ENCODE results near the gene MVD. TPM values are rescaled to one million over a fixed set of nuclear protein-coding genes. Genes with fewer than 3 reads are reported as not detected.

Gene MVD
- polyA plus RNA-seq, 4 donors = 28.4 to 115 (median 34.9) TPM

DNA sequence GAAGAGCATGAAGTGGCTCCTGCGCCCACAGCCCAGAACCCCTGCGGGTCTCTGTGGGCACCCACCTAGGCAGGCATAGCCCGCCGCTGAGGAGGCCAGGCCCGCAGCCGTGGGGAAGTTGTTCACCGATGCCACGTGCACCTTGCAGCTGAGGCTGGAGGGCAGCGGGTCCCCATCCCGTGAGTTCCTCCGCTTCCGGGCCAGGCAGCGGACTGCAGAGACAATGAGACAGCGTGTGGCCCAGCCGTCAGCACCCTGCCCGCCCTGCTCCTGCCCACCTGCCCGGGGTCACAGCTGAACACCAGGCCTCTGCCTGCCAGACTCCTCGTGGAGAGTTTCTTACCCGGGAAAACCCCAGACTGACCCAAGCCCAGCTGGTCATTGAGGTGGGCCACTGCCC is 5.5 kb downstream of the MVD start:
- no peak overlapping the region for H3K27ac ChIP-seq (ENCODE audit: low read depth in 1 of 3, low read length in 2 of 3)
- no peak overlapping the region for H3K4me3 ChIP-seq (ENCODE audit: low read depth in 1 of 3, low read length in 3 of 3)
- FAIRE-seq = no peak
- H3K36me3 ChIP-seq (ENCODE audit: control insufficient read depth in 3 of 3, insufficient read depth in 2 of 3, low read depth in 1 of 3, low read length in 3 of 3) = peaks cover 10 to 72% (median 11%) of the 10 kb centered on the region in 3 donors
- DNase-seq = no peak
- 94 to 96% (median 94%) methylated on average over 19 of the region's 19 CpGs for WGBS, 3 donors
- no peaks in the 10 kb centered on the region for H3K9me3 ChIP-seq (ENCODE audit: control insufficient read depth in 2 of 2, insufficient read depth in 1 of 2, low read depth in 1 of 2, low read length in 1 of 2)
- no peaks in the 10 kb centered on the region for H3K27me3 ChIP-seq (ENCODE audit: control insufficient read depth in 3 of 3, insufficient read depth in 3 of 3, low read length in 3 of 3)
- peaks cover 0 to 13% (median 3%) of the 10 kb centered on the region in 3 donors for H3K4me1 ChIP-seq (ENCODE audit: control insufficient read depth in 3 of 3, insufficient read depth in 2 of 3, low read depth in 1 of 3, low read length in 2 of 3)

DNA sequence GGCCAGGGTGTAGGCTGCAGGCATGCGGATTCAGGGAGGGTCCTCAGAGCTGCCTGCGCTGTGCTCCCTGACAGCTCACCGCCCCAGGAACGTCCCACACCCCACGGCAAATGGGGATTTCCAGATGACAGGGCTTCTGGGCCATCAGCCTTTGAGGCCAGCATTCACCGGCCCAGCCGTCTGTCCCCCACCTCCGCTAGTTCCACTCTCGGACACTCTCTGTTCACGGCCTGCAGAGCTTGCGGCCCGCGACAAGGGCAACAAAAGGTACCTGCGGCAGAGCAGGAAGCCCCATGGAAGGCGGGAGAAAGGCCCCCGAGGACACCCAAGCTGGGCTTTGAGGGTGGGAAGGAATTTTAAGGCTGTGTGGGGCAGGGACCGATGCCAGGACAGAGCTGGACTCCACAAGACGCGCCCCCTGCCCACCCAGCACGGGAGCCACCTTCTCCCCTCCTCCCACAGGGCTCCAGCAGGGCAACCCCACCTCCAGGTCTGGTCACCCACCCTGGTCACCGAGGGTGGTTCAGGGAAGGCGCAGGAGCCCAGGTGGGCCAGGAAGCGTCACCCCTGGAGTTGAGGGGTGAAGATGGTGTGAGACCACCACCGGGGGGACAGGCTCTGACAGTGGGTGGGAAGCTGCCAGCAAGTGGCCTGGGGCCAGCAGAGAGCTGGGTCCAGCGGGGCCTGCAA is 6.5 kb downstream of the MVD start:
- no peak overlapping the region for H3K27ac ChIP-seq (ENCODE audit: low read depth in 1 of 3, low read length in 2 of 3)

DNA sequence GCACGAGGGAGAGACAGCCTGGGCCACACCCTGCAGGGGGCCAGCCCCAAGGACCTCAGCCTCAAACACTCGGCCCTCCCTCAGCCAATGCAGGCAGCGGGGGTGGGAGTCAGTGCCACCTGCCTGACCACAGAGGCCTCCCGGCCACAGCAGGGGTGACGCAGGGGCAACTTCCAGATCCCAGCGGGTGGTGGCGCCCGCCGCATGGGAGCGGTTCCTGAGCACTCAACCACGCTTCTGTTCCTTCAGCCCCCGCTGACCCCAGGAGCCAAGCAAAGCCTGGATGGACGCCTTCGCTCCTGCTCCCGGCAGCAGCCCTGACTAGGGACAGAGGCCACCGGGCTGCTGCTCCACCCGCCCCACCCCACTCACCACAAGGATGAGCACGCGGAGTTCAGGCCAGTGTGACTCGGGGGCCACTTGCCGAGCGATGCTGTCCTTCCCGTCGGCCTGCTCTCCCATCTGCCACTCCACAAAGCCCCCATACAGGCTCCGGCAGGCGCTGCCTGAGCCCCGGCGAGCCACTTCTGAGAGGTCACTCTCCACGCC is 7.1 kb downstream of the MVD start:
- no peaks in the 10 kb centered on the region for H3K27me3 ChIP-seq (ENCODE audit: control insufficient read depth in 3 of 3, insufficient read depth in 3 of 3, low read length in 3 of 3)
- DNase-seq = no peak
- peaks cover 10 to 81% (median 11%) of the 10 kb centered on the region in 3 donors for H3K36me3 ChIP-seq (ENCODE audit: control insufficient read depth in 3 of 3, insufficient read depth in 2 of 3, low read depth in 1 of 3, low read length in 3 of 3)
- no peaks in the 10 kb centered on the region for H3K9me3 ChIP-seq (ENCODE audit: control insufficient read depth in 2 of 2, insufficient read depth in 1 of 2, low read depth in 1 of 2, low read length in 1 of 2)
- no peak overlapping the region for H3K4me3 ChIP-seq (ENCODE audit: low read depth in 1 of 3, low read length in 3 of 3)
- FAIRE-seq = no peak
- H3K4me1 ChIP-seq (ENCODE audit: control insufficient read depth in 3 of 3, insufficient read depth in 2 of 3, low read depth in 1 of 3, low read length in 2 of 3) = peaks cover 0 to 17% (median 0%) of the 10 kb centered on the region in 3 donors
- H3K27ac ChIP-seq (ENCODE audit: low read depth in 1 of 3, low read length in 2 of 3) = no peak overlapping the region
- 92 to 97% (median 94%) methylated on average over 29 of the region's 29 CpGs for WGBS, 3 donors

More for the DNA sequence above, 6.5 kb downstream of the MVD start:
- DNase-seq (no peak), FAIRE-seq (no peak)
- H3K9me3 ChIP-seq (ENCODE audit: control insufficient read depth in 2 of 2, insufficient read depth in 1 of 2, low read depth in 1 of 2, low read length in 1 of 2) = no peaks in the 10 kb centered on the region
- H3K27me3 ChIP-seq (ENCODE audit: control insufficient read depth in 3 of 3, insufficient read depth in 3 of 3, low read length in 3 of 3) = no peaks in the 10 kb centered on the region
- WGBS, 3 donors = 84 to 89% (median 89%) methylated on average over 23 to 25 of the region's 25 CpGs
- H3K4me1 ChIP-seq (ENCODE audit: control insufficient read depth in 3 of 3, insufficient read depth in 2 of 3, low read depth in 1 of 3, low read length in 2 of 3) = peaks cover 0 to 13% (median 0%) of the 10 kb centered on the region in 3 donors
- H3K36me3 ChIP-seq (ENCODE audit: control insufficient read depth in 3 of 3, insufficient read depth in 2 of 3, low read depth in 1 of 3, low read length in 3 of 3) = peaks cover 10 to 81% (median 11%) of the 10 kb centered on the region in 3 donors
- H3K4me3 ChIP-seq (ENCODE audit: low read depth in 1 of 3, low read length in 3 of 3) = no peak overlapping the region

- Histone ChIP-seq H3K4me1 (ENCODE audit: control insufficient read depth in 3 of 3, insufficient read depth in 2 of 3, low read depth in 1 of 3, low read length in 2 of 3) (peaks cover 0 to 17% (median 0%) of the 10 kb centered on the region in 3 donors), H3K9me3 (ENCODE audit: control insufficient read depth in 2 of 2, insufficient read depth in 1 of 2, low read depth in 1 of 2, low read length in 1 of 2) (no peaks in the 10 kb centered on the region), H3K27me3 (ENCODE audit: control insufficient read depth in 3 of 3, insufficient read depth in 3 of 3, low read length in 3 of 3) (no peaks in the 10 kb centered on the region), H3K4me3 (ENCODE audit: low read depth in 1 of 3, low read length in 3 of 3) (no peak overlapping the region), H3K27ac (ENCODE audit: low read depth in 1 of 3, low read length in 2 of 3) (no peak overlapping the region), H3K36me3 (ENCODE audit: control insufficient read depth in 3 of 3, insufficient read depth in 2 of 3, low read depth in 1 of 3, low read length in 3 of 3) (peaks cover 10 to 80% (median 11%) of the 10 kb centered on the region in 3 donors)
- FAIRE-seq (no peak), DNase-seq (no peak)
- WGBS, 3 donors = 95 to 97% (median 96%) methylated on average over 43 to 50 of the region's 50 CpGs
Measured at GRCh38 chr16:88655053-88655732, 7.7 kb downstream of the MVD start.

- no peak overlapping the region for H3K27ac ChIP-seq (ENCODE audit: low read depth in 1 of 3, low read length in 2 of 3)
- DNase-seq (no peak), FAIRE-seq (no peak)
- H3K27me3 ChIP-seq (ENCODE audit: control insufficient read depth in 3 of 3, insufficient read depth in 3 of 3, low read length in 3 of 3) = no peaks in the 10 kb centered on the region
- H3K4me3 ChIP-seq (ENCODE audit: low read depth in 1 of 3, low read length in 3 of 3) = no peak overlapping the region
- WGBS, 3 donors = 88 to 92% (median 89%) methylated on average over 28 of the region's 28 CpGs
- H3K9me3 ChIP-seq (ENCODE audit: control insufficient read depth in 2 of 2, insufficient read depth in 1 of 2, low read depth in 1 of 2, low read length in 1 of 2) = no peaks in the 10 kb centered on the region
- H3K4me1 ChIP-seq (ENCODE audit: control insufficient read depth in 3 of 3, insufficient read depth in 2 of 3, low read depth in 1 of 3, low read length in 2 of 3) = peaks cover 0 to 15% (median 4%) of the 10 kb centered on the region in 3 donors
- H3K36me3 ChIP-seq (ENCODE audit: control insufficient read depth in 3 of 3, insufficient read depth in 2 of 3, low read depth in 1 of 3, low read length in 3 of 3) = peaks cover 10 to 78% (median 11%) of the 10 kb centered on the region in 3 donors
Measured at GRCh38 chr16:88654363-88655052, 8.4 kb downstream of the MVD start.

DNA sequence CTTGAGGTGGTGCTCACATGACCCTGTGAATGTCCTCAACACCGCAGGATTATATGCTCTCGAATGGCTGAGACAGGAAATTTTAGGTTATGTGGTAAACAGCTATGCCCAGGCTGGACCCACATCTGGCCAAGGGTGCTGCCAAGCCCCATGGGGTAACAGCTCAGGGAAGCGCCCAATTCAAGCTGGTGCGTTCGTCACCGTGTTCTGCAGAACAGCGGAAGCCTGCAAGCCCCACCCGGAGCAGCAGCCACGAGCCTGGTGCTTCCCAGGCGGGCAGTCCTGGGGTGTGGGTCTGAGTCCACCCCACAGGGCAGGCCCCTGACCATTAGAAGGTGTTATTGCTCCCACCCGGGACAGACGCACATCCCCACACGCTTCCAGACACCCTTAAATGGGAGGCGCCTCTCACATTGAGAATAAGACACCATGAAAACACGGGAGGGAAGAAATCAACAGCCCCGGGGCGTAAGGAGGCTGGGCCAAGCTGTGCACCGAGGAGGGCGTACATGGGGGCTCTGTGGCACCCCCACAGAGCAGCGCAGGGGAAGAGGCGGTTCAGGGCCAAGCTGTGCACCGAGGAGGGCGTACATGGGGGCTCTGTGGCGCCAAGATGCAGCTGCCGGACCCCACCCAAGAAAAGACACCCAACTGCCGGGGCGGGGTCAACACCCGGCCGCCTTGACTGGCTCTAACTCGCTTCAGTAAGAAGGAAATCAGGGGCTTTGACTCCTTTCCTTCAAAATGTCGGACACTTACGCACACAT is 9.1 kb downstream of the MVD start:
- no peak for FAIRE-seq
- peaks cover 10 to 77% (median 11%) of the 10 kb centered on the region in 3 donors for H3K36me3 ChIP-seq (ENCODE audit: control insufficient read depth in 3 of 3, insufficient read depth in 2 of 3, low read depth in 1 of 3, low read length in 3 of 3)
- 86 to 89% (median 86%) methylated on average over 31 to 32 of the region's 32 CpGs for WGBS, 3 donors

GRCh38 chr16:88653101-88653500 is 9.8 kb downstream of the MVD start:
- Histone ChIP-seq H3K27me3 (ENCODE audit: control insufficient read depth in 3 of 3, insufficient read depth in 3 of 3, low read length in 3 of 3) (no peaks in the 10 kb centered on the region), H3K4me3 (ENCODE audit: low read depth in 1 of 3, low read length in 3 of 3) (no peak overlapping the region), H3K36me3 (ENCODE audit: control insufficient read depth in 3 of 3, insufficient read depth in 2 of 3, low read depth in 1 of 3, low read length in 3 of 3) (peaks cover 9 to 74% (median 11%) of the 10 kb centered on the region in 3 donors), H3K27ac (ENCODE audit: low read depth in 1 of 3, low read length in 2 of 3) (no peak overlapping the region), H3K4me1 (ENCODE audit: control insufficient read depth in 3 of 3, insufficient read depth in 2 of 3, low read depth in 1 of 3, low read length in 2 of 3) (peaks cover 0 to 17% (median 6%) of the 10 kb centered on the region in 3 donors), H3K9me3 (ENCODE audit: control insufficient read depth in 2 of 2, insufficient read depth in 1 of 2, low read depth in 1 of 2, low read length in 1 of 2) (no peaks in the 10 kb centered on the region)
- WGBS, 3 donors = 92 to 95% (median 93%) methylated on average over 13 of the region's 13 CpGs
- FAIRE-seq = no peak
- no peak for DNase-seq

More for the DNA sequence above, 9.1 kb downstream of the MVD start:
- H3K27ac ChIP-seq (ENCODE audit: low read depth in 1 of 3, low read length in 2 of 3) = no peak overlapping the region
- H3K27me3 ChIP-seq (ENCODE audit: control insufficient read depth in 3 of 3, insufficient read depth in 3 of 3, low read length in 3 of 3) = no peaks in the 10 kb centered on the region
- no peak overlapping the region for H3K4me3 ChIP-seq (ENCODE audit: low read depth in 1 of 3, low read length in 3 of 3)
- no peaks in the 10 kb centered on the region for H3K9me3 ChIP-seq (ENCODE audit: control insufficient read depth in 2 of 2, insufficient read depth in 1 of 2, low read depth in 1 of 2, low read length in 1 of 2)
- no peak for DNase-seq
- H3K4me1 ChIP-seq (ENCODE audit: control insufficient read depth in 3 of 3, insufficient read depth in 2 of 3, low read depth in 1 of 3, low read length in 2 of 3) = peaks cover 0 to 17% (median 6%) of the 10 kb centered on the region in 3 donors

GRCh38 chr16:88652762-88653063 is 10.2 kb downstream of the MVD start:
- Histone ChIP-seq H3K4me1 (ENCODE audit: control insufficient read depth in 3 of 3, insufficient read depth in 2 of 3, low read depth in 1 of 3, low read length in 2 of 3) (peaks cover 0 to 17% (median 6%) of the 10 kb centered on the region in 3 donors), H3K27ac (ENCODE audit: low read depth in 1 of 3, low read length in 2 of 3) (no peak overlapping the region), H3K4me3 (ENCODE audit: low read depth in 1 of 3, low read length in 3 of 3) (no peak overlapping the region), H3K36me3 (ENCODE audit: control insufficient read depth in 3 of 3, insufficient read depth in 2 of 3, low read depth in 1 of 3, low read length in 3 of 3) (peaks cover 7 to 72% (median 11%) of the 10 kb centered on the region in 3 donors), H3K27me3 (ENCODE audit: control insufficient read depth in 3 of 3, insufficient read depth in 3 of 3, low read length in 3 of 3) (no peaks in the 10 kb centered on the region), H3K9me3 (ENCODE audit: control insufficient read depth in 2 of 2, insufficient read depth in 1 of 2, low read depth in 1 of 2, low read length in 1 of 2) (no peaks in the 10 kb centered on the region)
- DNase-seq (no peak), FAIRE-seq (no peak)
- WGBS, 3 donors = 92 to 100% (median 94%) methylated on average over 6 to 8 of the region's 8 CpGs
